NT2/D1 (cell line): Measurements from ENCODE around the gene TRAF3IP1.

ENCODE experiments used
- YY1 ChIP-seq: IDR thresholded peaks from 2 replicates; pipeline ENCODE4 v1.6.1; 2011; ENCODE audit not compliant: insufficient read length, insufficient read depth
- ZNF274 ChIP-seq: IDR thresholded peaks from 2 replicates; pipeline ENCODE4 v1.6.1; 2011; ENCODE audit warnings: mild to moderate bottlenecking, low read depth, low read length

DNA sequence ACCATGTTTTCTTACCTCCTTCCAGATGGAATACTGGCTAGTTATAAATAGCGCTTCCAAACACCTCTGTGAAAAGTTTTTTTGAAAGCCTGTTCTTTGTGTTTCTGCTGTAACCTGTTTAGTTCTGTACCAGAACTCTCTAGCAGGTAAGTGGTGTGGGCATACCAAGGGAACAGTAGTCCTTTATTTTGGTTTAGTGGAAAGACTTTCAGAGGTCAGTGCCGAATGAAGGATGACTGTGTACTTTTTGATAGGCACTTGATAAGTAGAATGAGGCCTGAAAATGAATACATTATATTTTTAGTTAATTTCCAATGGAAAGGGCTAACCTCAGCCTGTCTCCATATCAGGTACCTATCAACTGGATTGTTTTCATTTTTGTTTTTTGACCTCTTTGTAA, 78.8 kb downstream of the TRAF3IP1 start:
- TF ChIP-seq YY1 = no peak
- TF ChIP-seq ZNF274 = no peak
